Measurements from ENCODE around the gene CLBA1.
"Not testable (repeated sequence)": the region's sequence is repeated elsewhere in the genome, so short reads cannot be mapped to it uniquely, and the experiment has no call there.

Gene CLBA1

GRCh38 chr14:104985675-104986486, at the start of gene CLBA1:
Gene CLBA1 (plus strand): TSS chr14:104985788. CDS start chr14:104986432, 644 bp downstream.
- peak; percentile 95 for DNase-seq

GRCh38 chr14:104935955-104936354, 49.6 kb upstream of the CLBA1 start:
- no peak for DNase-seq

GRCh38 chr14:104936361-104937155, 49.0 kb upstream of the CLBA1 start:
- DNase-seq, result no peak

DNA sequence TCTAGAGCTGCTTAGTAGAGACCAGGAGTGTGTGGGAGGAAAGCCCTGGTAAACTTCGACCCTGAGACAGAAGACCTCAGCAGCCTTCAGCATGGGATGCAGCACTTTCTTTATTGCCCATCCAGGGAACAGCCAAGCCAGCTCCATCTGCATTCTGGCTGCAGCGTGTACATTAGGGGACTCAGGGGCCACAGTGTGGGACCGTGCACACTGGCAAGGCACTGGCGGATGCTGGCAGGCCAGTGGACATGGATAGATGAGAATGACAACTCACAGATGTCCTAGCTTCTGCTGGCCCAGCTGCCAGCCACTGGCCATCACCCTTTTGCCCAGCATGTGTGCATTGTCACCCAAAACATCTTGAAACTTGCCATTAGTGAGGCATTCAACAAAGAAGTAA, 48.4 kb upstream of the CLBA1 start:
- no peak for DNase-seq

GRCh38 chr14:104937694-104938365, 47.8 kb upstream of the CLBA1 start:
- DNase-seq, result no peak

- no peak for DNase-seq
Measured at GRCh38 chr14:104938436-104938835, 47.2 kb upstream of the CLBA1 start.

DNA sequence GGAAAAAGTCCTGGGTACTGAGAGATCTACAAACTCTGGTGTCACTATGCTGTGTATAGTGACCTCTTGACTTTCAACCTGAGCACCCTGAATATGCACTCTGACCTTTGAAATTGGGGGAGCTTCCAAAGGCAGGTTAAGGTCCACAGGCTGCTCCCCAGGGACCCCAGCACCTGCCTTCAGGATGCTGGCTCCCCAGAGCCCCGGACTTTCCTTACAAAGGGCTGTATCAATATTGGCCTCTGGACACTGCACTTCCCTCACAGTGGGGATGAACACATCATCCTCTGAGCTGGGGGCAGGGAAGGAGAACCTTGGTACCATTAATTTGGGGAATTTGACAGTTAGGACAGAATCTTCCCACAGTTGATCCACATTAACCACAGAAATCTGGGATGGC, 46.6 kb upstream of the CLBA1 start:
- DNase-seq, result no peak

GRCh38 chr14:104939666-104940410, 45.8 kb upstream of the CLBA1 start:
- no peak for DNase-seq

DNA sequence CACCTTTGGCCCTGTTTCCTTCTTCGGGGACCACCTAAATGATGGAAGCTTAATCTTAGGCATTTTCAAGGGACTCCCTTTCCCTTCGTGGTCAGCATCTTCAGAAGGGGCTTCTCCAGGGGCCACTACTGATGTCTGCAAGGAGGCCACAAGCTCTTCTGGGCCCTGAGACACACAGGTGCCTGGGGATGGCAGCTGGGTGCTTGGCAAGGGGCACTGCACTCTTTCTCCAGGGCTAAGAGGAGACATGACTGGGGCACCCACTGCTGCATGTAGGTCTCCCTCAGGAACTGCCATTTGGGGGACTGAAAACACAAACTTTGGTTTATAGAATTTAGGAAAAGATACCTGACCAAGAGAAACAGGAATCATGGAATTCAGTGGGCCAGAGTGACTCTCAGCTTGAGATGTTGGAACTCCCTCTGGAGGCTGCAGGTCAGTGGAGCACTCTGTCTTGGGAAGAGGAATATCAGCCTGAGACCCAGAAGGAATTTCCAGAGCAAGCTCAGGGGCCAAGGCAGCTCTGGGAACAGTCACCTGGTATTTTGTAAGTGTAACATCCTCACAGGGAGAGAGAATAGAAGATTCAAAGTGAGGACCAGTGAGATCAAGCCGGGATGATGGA, 45.0 kb upstream of the CLBA1 start:
- no peak for DNase-seq

GRCh38 chr14:104941508-104942365, 43.9 kb upstream of the CLBA1 start:
- no peak for DNase-seq

DNA sequence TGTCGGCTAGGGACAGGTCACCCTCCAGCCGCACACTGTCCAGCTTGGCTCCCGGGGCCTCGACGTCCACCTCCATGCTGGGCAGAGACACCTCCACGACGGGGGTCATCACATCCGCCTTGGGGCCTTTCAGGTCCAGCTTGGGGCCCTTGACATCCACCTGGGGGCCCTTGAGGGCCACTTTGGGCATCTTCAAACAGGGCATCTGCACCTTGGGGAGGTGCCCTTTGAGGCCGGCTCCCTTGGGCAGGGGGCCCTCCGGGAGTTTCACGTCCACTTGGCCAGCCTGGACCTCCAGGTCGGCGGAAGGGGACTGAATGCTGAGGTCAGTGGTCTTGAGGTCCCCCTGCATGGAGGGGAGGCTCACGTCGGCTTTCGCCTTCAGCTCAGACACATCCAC, 43.0 kb upstream of the CLBA1 start:
- no peak for DNase-seq

- not testable (repeated sequence) for DNase-seq
Measured at GRCh38 chr14:104943216-104944015, 42.2 kb upstream of the CLBA1 start.

DNA sequence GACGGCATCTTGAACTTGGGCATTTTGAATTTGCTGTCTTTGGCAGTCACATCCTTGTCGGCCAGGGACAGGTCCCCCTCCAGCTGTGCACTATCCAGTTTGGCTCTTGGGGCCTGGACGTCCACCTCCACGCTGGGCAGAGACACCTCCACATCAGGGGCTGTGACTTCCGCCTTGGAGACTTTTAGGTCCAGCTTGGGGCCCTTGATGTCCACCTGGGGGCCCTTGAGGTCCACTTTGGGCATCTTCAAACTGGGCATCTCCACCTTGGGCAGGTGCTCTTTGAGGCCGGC, 41.6 kb upstream of the CLBA1 start:
- DNase-seq, result not testable (repeated sequence)

GRCh38 chr14:104944436-104945205, 41.0 kb upstream of the CLBA1 start:
- DNase-seq, result not testable (repeated sequence)

DNA sequence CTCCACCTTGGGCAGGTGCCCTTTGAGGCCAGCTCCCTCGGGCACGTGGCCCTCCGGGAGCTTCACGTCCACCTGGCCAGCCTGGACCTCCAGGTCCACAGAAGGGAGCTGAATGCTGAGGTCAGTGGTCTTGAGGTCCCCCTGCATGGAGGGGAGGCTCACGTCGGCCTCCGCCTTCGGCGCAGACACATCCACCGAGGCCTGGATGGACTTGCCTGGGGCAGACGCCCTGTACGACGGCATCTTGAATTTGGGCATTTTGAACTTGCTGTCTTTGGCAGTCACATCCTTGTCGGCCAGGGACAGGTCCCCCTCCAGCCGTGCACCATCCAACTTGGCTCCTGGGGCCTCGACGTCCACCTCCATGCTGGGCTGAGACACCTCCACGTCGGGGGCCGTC, 40.3 kb upstream of the CLBA1 start:
- not testable (repeated sequence) for DNase-seq

DNA sequence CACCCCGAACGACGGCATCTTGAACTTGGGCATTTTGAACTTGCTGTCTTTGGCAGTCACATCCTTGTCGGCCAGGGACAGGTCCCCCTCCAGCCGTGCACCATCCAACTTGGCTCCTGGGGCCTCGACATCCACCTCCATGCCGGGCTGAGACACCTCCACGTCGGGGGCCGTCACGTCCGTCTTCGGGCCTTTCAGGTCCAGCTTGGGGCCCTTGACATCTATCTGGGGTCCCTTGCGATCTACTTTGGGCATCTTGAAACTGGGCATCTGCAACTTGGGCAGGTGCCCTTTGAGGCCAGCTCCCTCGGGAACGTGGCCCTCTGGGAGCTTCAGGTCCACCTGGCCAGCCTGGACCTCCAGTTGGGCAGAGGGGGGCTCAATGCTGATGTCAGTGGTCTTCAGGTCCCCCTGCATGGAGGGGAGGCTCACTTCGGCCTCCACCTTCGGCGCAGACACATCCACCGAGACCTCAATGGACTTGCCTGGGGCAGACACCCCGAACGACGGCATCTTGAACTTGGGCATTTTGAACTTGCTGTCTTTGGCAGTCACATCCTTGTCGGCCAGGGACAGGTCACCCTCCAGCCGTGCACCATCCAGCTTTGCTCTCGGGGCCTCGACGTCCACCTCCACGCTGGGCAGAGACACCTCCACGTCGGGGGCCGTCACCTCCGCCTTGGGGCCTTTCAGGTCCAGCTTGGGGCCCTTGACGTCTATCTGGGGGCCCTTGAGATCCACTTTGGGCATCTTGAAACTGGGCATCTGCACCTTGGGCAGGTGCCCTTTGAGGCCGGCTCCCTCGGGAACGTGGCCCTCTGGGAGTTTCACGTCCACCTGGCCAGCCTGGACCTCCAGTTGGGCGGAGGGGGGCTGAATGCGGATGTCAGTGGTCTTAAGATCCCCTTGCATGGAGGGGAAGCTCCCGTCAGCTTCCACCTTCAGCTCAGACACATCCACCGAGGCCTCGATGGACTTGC, 39.3 kb upstream of the CLBA1 start:
- not testable (repeated sequence) for DNase-seq

DNA sequence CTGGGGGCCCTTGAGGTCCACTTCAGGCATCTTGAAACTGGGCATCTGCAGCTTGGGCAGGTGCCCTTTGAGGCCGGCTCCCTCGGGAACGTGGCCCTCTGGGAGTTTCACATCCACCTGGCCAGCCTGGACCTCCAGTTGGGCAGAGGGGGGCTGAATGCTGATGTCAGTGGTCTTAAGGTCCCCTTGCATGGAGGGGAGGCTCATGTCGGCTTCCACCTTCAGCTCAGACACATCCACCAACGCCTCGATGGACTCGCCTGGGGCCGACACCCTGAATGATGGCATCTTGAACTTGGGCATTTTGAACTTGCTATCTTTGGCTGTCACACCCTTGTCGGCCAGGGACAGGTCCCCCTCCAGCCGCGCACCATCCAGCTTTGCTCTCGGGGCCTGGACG, 38.4 kb upstream of the CLBA1 start:
- DNase-seq, result not testable (repeated sequence)
